Suppressor macrophage treated with lipopolysaccharide for 1 hour (primary cell): ENCODE data around the gene LETM1.

Experiments
- DNase-seq, 3 donors: peaks; one replicate each; pipeline ENCODE4 v3.0.0-alpha.2; 2020 to 2022

LETM1 gene

DNA sequence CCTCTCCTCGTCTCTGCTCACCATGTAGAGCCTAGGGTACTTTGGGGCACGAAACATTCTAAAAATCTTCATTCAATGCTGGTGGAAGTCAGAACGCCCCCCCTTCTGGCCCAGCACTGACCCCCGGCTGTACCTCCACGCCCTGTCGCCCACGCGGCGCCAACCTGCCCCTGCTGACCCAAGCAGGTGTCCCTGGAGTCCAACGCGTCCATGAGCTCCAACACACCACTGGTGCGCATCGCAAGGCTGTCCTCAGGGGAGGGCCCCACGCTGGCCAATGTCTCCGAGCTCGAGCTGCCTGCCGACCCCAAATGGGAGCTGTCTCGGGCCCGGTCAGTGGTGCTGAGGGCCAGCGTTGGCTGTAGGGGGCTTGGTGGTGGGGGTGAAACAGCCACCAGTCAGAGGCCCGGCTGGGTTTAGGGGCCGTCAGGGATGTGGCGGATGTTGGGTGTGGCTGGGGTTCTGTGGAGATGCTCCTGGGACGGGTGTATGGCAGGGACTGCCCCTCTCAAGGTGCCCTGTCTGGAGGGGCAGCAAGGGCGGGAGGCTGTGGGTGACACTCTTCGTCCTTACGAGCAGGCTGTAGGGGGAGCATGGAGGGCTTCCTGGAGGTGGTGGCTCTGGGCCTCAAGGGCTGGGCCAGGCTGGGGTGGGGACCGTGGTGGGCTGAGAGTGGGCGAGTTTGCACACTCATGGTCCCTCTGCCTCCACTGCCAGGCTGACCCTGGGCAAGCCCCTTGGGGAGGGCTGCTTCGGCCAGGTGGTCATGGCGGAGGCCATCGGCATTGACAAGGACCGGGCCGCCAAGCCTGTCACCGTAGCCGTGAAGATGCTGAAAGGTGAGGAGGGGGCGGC, 51.1 kb downstream of the LETM1 start:
- DNase-seq, result no peak

DNA sequence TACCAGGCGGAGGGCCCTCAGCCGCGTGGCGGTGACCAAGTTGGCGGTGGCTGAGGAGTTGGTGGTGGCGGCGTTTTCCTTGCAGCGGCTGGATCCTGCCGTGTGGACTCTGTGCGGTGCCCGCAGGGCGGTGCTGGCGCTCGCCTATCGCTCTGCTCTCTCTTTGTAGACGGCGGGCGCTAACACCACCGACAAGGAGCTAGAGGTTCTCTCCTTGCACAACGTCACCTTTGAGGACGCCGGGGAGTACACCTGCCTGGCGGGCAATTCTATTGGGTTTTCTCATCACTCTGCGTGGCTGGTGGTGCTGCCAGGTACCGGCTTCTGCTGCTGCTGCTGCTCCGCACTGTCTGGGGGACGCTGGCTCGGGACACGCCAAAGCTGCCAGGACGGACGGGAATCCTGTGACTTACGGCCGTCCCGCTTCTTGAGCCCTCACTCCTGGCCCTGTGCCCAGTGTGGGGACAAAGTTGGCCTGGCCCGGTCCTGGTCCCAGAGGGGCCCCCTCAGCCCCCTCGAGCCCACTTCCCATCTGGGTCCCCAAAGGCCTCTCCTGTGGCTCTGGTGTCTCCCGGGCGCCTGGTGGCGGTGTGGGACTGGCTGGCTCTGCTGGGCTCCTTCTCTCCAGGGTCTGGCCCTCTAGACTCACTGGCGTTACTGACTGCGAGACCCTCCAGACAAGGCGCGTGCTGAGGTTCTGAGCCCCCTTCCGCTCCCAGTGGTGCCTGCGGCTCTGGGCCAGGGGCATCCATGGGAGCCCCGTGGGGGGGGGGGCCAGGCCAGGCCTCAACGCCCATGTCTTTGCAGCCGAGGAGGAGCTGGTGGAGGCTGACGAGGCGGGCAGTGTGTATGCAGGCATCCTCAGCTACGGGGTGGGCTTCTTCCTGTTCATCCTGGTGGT, 52.2 kb downstream of the LETM1 start:
- no peak for DNase-seq

DNA sequence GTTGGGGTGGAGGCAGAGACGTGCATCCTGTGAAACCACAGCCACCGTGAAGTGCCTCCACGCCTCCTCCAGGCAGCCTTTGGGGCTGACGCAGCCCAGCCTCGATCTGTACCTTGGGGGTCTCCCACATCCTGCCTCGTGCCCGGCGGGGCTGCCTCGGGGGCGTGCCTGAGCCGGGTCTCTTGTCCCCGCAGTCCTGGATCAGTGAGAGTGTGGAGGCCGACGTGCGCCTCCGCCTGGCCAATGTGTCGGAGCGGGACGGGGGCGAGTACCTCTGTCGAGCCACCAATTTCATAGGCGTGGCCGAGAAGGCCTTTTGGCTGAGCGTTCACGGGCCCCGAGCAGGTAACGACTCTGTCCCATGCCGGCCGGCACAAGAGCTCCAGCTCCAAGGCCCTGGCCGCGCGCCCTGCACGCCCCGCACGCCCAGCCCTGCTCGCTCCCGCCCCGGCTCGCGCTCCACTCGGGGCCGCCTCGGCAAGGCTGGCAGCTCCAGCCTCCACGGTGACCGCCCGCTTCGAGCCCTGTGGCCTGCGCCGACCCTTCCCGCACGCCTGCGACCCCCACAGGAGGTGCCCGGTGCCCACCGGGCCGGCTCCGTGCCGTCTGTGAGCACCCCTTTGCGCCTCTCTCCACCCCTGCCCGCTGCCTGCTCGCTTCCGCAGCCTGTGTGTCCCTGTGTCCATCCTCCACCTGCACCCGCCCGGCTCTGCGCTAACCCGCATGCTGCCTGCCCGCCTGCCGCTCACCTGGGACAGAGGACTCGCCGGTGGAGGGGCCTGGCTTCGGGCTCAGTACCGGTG, 53.0 kb downstream of the LETM1 start:
- no peak for DNase-seq

DNA sequence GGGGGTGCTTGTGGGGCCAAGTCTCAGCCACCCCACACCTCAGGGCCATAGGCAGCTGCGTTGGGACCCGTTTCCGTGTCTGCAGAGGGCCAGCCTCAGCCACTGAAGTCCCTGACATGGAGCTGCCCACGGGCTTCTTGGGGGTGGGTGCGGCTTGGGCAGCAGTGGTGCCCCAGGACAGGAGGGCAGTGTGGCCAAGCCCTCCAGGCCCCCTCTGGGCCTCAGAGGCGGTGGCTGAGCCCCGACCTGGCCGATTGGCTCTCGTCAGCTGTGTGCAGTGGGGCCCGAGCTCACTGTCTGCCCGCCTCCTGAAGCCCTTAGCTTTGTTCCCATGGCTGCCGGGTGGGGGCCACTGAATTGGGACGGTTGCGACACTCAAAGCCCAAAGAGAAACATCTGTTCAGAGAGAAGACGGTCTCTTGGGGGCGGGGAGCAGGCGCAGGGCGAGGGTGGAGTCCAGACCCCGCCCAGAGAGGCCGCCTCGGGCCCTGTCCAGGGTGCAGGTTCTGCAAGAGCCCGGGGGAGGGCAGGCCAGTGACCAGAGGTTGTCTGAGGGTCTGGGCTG, 53.7 kb downstream of the LETM1 start:
- DNase-seq, result no peak

DNA sequence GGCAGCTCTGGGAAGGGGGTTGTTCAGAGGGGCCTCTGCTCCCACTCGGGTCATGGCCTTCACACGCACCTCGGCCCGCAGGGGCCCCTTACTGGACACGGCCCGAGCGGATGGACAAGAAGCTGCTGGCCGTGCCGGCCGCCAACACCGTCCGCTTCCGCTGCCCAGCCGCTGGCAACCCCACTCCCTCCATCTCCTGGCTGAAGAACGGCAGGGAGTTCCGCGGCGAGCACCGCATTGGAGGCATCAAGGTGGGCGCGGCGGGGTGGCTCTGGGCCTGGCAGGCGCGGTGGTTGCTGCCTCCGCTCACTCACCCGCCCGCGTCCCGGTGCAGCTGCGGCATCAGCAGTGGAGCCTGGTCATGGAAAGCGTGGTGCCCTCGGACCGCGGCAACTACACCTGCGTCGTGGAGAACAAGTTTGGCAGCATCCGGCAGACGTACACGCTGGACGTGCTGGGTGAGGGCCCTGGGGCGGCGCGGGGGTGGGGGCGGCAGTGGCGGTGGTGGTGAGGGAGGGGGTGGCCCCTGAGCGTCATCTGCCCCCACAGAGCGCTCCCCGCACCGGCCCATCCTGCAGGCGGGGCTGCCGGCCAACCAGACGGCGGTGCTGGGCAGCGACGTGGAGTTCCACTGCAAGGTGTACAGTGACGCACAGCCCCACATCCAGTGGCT, 54.5 kb downstream of the LETM1 start:
- no peak for DNase-seq

DNA sequence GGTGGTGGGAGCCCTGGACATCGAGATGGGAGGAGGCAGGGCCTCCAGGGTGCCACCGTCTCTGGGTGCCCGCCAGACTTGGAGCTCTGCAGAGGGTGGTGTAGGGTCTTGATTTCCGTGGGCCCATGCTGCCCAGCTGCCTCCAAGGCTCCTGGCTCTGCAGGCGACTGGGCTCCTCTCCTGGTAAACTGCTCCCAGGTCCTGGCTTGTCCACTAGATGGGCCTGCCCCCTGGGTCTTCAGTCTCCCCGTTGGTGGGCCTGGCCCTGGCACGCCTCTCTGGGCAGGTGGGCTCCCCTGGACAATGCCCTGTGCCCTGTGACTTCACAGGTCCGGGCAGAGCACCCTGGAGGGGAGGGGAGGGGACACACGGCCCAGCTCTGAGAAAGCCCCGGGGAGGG, 55.2 kb downstream of the LETM1 start:
- no peak for DNase-seq

DNA sequence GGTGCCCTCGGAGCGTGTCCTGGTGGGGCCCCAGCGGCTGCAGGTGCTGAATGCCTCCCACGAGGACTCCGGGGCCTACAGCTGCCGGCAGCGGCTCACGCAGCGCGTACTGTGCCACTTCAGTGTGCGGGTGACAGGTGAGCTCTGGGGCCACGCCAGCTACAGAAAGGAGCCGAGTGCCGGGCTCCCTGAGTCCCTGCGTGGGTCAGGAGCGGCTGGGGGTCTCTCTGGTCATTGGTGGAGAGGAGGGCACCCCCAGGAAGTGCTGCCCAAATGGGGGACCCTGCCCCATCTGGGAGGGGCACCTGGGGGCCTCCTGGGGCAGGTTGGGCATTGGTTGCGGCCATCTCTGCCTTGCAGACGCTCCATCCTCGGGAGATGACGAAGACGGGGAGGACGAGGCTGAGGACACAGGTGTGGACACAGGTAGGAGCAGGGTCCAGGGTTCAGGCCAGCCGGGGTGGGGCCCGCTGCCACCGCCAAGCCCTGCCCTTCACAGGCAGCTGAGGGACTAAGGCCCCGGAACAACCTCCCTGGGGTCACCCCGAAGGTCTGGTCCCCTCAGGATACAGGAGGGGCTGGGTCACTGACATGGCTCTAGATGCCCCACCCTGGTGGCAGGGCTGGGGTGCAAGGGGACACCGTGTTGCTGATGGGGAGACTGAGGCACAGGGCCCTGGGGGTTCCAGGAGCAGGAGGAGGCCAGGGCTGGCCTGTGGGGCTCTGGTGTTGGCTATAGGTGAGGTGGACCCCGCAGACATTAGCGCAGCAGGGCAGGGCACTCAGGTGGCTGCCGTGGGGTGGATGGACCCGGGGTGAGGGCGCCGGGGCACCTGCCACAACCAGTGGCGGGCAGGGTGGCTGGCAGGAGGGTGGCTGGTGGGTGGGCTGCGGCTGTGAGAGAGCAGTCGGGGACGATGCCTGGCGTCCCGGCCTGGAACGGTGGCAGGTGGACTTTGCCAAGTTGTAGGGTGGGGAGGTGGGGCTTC, 56.3 kb downstream of the LETM1 start:
- no peak for DNase-seq

DNA sequence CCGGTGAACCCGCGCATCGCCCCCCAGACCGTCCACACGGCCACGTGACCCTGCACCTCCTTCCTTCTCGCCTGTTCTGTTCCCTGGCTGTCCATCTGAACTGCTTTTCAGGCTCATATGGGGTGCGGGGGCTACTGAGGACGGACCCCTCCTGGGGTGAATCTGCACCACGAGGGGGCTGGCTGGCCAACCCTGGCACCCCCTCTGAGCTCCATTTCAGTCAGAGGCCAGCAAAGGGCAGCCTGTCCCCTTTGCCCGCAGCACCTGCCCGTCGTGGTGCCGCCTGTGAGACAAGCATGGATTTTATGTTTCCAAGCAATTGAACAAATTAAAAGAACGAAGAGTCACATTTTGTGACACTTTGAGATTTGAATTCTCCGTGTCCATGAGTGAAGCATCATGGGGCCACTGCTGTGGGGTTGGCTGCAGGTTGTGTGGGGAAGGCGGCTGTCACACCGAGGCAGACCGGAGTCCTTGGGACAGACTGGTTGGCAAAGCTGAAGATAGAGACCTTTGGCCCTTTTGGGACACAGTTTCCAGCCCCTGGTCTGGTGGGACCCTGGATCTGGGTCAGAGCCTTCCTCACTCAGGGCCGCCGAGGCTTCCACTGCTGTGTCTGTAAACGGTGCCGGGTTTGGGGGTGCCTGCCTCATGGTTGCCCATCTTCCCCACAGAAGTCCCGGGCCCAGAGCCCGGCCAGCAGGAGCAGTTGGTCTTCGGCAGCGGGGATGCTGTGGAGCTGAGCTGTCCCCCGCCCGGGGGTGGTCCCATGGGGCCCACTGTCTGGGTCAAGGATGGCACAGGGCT, 57.2 kb downstream of the LETM1 start:
- no peak for DNase-seq

DNA sequence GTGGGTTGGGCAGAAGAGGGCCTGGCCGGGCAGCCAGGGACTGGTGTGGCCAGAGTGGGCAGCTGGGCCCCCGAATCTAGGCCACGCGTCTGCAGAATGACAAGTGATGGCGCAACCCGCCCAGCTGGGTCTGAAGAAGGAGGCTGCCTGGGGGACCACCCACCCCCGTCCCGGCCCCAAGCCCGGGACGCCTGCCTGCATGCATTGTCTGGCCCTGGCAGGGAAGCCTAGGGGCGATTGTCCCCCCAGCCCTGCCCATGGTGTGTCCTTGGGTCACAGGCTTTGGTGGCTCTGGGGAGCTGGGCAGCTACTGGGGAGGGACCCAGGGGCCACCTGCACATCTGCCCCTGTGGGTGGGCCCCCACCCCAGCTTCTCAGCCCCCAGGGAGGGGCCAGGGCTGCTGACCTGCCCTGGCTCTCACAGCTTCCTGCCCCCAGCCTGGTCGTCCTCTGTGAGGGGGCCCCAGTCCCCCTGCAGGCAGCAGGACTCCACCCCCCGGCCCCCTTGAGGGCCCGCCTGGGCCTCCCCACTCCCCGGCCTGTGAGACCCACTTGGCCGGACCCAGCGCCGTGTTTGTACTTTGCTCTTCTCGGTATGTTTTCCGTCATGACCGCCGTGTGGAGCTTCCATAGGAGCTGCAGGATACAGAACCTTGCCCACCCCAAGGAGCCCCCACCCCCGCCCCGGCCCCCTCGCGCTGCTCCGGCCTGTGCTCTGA, 57.9 kb downstream of the LETM1 start:
- no peak for DNase-seq

DNA sequence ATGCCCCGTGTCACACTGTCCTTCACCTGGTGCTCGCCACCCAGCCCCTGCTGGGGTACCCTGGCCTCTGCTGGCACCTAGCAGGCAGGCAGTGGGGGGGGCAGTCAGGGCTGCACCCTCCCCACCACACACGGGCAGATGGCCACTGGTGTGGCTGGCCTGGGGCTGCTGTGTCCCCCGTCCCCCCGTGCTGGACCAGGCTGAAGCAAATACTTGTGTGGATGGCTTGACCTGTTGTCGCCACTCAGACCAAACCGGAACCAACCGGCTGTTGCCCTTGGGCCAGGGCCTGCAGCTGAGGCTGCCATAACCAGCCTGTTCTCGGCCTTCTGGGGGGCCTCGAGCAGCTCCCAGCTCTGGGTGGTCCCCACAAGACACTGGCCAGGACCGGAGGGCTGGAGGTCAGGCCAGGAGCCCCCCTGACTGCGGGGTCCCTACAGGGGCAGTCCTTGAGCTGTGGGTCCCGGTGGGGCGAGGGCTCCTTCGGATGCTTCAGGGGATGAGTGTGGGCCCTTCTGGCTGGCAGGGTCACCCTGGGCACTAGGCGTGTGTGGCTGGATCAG, 58.6 kb downstream of the LETM1 start:
- no peak for DNase-seq

DNA sequence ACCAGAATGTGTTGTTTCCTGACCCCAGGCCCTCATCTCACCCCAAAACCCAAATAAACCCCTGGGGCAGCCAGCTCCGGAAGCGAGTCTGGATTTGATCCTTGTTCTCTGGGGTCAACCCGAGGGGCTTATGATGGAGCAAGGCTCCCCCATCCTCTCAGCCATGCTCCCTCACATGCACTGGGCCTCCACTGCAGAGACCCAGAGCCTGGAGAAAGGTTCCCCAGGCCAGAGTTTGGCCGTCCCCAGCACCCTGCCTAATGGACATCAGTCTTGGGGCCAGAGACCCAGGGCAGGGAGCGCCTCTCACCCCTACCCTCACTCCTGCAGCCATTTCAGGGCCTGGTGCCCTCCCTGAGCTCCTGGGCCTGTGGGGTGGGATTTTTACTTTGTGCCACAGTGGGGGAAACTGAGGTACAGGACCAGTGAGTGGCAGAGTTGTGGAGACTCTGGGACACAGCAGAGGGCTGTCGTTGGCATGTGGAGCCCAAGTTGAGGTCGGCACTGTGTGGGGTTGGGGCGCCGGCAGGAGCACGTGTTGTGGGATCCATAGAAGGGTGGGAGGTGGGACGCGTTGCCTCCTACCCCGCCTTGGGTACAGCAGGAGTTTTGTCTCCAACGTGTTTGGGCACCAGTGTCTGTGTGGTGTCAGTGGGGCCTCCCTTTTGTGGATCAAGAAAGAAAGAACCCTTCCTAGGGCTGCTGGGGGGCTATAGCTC, 59.3 kb downstream of the LETM1 start:
- DNase-seq, result no peak

DNA sequence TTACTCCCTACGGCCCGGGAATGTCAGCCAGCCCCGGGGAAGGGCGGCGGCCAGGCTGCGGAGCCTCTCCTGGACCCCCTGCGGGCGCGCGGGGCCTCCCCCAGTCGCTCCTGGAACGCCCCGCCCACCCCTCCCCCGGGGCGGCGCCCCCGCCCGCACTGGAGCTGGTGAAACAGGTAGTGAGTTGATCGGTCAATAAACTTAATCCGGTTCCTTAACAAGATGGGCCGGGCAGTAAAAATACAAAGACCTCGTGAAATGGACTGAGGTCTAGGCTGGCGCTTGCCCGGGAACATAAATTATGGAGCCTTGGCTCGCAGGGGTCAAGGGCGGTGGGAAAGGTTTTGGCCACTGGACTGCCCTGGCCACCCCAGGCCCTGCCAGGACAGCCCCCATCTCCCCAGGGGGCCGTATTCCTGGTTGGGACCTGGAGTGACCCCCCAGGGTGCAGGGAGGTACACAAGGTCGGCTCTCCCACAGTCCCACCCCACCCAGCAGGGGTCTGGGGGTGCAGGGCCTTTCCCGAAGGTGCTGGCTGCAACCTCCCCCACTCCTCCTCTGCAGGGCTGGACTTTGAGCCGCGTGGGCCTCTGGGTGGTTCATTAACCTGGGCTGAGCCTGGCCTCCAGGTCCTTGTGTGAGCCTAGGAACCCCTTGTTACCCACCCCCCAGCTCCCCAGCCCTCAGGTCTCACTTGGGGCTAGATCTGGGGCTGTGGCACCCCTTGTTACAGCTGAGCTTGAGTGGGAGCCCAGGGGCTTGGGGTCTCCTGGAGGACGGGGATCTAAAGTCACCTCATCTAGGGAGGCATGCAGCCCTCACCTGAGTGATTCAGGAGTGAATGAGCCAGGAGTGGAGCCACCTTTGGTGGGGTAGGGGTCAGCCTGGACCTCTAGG, 60.4 kb downstream of the LETM1 start:
- no peak for DNase-seq

DNA sequence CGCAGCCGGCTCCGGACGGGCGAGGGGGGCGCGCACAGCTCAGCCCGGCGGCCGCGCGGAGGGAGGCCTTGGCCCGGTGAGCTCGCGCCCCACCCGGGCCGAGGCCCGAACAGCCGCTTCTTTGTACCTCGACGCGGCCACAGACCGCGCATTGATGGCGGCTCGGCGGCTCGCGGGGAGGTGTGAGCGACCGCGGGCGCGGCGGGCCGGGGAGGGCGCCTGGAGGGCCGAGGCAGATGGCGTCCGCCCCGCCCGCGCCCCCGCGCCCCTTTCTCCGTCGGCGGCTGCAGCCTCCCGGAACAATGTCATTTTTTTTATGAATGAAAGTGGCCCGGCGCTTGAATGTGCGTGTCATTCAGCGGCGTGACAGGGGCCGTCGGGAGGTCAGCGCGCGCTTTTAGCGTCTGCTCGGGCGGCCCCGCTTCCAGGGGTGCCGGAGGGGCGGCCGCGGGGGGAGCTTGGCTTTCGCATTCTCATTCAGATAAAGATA, 61.1 kb downstream of the LETM1 start:
- DNase-seq, result peak in 2 of 3 donors; percentile 28 to 42

DNA sequence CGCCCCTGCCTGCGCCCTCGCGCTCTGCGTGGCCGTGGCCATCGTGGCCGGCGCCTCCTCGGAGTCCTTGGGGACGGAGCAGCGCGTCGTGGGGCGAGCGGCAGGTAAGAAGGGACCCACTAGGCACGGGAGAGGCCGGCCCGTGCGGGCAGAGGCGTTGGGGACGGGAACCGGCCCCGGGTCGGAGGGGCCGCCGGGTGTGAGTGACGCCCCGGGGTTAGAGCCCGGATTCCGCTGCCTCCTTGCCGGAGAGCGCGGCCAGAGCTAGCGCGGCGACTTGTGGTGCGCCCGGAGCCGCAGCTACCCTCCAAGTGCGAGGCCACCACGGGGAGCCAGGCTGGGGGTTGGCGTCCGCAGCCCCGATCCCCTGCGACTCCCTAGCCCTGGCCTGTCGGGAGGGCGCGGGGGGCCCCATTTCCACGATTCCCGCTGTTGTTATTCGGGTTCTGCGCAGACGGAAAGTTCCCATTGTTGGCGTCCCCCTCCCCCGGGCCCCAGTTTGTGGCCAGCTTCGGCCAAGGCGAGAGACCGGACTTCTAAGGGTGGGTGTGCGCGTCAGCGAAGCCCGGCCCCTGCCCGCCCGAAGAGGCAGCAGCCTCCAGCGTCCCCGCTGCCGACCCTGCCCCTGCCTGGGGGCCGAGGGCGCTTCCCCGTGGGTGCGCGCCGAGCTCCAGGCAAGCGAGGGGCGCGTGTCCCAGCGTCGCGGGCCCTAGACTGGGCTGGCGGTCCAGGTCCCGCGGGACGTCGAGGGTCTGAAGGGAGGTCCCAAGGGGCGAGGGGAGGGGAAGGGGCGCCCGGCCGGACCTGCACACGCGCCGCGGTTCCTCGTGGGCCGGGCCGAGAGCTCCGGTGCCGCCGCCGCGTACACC, 61.8 kb downstream of the LETM1 start:
- peak in 2 of 3 donors; percentile 20 to 40 for DNase-seq

DNA sequence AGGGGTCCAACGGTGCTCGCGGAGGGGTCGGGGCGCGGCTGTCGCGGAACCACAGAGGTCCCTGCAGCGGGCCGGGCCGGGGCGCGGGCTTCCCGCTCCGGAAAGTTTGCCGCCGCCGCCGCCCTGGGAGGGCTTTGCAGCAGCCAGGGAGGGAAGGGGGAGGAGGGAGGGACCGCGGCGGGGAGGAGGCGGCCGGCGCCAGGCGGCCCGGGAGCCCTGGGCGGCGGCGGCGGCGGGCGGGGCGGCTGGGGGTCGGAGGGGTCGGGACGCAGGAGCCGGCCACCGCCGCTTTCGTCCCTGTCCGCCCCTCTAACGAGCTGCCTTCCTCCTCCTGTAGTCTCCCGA, 62.5 kb downstream of the LETM1 start:
- DNase-seq, result peak in 2 of 3 donors; percentile 42 to 70
